DMS53 treated with DMSO at 0.1 percent for 48 hours (cell line): ENCODE data around the gene XDH.

Experiments
- DNase-seq: peaks from one replicate; lab custom pipeline; 2025; ENCODE audit not compliant: unreplicated experiment; lab: John Stamatoyannopoulos, UW

The XDH gene

DNA sequence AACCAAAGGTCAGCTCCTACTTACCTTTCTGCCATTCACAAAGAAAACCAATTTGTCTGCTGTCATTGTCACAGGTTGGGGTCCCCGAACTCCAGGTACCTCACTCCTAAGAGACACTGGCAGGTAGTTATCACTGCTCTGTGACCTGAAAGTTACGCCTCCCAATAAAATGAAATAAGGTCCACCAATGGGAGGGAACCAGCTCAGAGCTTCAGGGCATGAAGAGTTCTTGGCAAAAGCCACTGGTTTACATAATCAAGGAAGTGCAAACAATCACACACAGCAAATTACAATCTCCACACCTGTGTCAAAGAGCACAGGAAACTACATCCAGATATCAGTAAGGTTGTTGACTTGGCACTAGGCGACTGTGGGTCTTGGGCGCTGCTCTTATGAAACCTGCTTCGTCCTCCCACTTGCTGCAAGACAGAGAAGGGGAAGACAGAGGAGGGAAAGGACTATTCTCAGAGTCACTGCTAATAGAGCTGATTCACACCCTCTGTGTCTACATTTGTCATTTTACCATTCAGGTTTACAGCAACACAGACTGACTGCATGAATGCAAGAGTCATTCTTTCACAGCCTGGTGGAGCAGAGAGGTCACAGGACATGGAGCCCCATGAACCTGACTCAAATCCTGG lies at the start of gene XDH:
Gene XDH (minus strand): TSS at position 142 of the 641 bp plus-strand sequence. CDS start 76 bp downstream, at position 66.
- no peak for DNase-seq

DNA sequence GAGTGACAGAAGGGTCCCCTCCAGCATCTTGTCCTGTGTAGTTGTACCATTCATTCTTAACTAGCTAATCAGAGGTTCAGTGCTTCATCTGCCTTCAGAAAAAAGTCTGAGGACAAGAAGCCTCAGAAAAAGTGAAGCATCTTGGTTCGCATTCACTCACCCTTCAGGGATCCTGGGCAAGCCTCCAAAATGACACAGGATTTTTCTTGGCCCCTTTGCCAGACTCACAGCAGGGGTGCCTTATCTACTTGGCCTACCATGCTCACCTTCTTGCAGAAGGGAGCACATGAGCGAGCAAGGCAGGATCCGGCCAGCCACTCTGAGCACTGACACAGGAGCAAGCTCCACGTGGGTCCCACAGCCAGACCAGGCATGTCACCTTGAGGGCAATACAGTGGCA lies 43.1 kb upstream of the XDH start:
- DNase-seq: no peak

DNA sequence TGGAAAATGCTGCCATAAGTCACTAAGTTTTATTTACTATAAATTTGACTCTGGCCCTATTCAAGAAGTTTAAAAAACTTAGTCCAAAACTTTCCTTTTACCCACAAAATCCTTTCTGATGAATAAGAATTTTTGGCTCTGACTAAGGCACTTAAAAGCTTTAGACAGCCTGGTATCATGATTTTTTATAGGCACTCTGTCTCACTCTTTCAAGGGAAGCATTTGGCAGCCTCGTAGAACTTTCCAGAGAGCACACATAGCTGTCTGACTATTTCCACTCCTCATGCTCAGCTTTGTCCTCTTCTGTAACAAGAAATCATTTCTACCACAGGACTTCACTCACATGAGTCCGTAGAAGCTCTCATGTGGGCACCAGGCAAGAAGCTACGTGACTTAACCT lies 32.3 kb upstream of the XDH start:
- DNase-seq: no peak

DNA sequence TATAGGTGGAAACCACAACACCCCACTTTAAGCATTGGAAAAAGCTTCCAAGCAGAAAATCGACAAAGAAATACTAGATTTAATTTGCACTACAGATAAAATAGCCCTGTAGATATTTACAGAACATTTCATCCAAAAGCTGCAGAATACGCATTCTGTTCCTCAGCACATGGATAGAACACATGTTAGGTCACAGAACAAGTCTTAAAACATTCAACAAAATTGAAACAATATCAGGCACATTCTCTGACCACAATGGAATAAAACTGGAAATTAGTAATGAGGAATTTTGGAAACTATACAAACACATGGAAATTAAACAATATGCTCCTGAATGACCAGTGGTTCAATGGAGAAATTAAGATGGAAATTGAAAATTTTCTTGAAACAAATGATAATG lies 27.8 kb upstream of the XDH start:
- no peak for DNase-seq

DNA sequence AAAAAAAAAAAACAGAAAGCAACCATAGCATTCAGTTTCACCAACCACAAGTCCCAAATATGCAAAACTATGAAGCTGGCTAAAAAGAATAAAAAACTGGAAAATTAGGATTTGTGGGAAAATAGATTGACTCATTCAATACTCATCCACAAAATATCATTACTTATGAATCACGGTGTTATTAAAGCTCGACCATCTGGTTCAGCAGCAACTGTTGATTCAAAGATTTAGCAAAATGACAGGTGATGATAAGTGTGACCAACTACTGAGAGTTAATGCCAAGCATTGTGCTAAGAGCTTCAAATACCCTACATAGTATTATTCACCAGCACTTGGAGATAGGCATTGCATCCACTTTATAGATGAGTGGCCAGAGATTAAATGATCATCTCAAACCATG lies 26.2 kb upstream of the XDH start:
- DNase-seq: no peak

DNA sequence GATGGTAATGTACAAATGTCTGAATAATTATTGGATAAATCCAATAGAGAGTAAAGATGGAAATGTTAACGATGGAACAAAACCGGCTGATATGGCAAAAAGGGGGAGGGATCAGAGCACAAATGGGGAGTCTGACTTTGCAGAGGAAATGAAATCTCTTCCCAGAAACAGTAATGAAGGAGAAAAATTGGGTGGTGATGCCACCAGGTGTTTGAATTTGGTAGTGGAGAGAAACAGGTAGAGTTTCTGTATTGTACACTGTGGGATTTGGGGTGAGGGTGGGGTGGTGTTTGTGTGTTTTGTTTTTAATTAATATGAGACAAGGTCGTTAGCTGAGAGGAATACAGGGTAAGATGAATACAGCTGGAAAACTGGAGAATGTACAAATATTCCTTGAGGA lies 20.4 kb upstream of the XDH start:
- no peak for DNase-seq

DNA sequence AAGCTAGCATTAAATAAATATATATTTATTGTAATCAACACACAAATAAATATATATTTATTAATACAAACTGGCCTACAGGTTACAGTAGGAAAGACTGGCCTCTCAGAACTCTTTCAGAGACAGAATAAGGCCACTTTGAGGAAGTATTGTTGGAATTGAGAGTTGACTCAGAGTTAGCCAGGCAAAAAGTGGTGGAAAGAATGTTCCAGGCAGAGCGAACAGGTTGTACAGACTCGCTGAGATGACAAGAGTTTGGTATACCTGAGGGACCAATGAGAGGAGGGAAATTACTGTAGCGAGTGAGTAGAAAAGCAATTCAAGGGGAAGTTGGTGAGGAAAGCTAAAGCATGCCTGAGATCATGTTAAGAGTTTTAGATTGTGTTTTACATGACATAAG lies 19.0 kb upstream of the XDH start:
- DNase-seq: no peak

DNA sequence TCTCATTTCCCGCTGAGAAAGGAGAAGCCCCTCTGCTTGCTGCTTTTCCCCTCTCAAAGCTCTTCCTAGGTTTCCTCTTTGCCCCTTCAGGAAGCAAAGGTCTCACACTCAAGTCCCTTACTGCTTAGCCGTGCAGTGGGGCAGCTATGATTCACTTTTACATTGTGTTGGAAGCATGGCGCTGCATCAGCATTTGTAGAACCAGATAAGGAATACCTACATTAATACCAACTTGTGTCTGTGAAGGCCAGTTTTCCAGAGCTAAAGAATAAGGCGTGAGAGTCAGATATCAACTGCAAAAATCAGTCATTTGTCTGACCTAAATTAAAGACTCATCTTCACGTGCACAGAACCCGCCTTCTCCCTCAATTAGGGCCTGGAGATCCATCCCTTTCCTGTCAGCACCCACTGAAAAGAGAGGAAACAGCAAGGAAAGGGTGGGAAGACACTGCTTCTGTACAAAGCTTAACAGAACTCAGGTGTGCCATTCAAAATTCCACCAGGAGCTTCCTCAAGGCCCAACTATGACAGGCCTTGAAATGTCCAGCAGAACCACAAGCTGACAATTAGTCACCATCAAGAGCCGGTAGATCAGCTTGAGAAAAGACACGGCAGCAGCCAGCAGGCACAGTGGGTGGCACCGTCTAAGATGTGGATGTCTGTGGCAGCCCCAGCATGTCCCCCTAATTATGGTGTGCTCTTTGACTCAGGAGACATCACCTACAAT lies 16.1 kb upstream of the XDH start:
- DNase-seq: no peak

DNA sequence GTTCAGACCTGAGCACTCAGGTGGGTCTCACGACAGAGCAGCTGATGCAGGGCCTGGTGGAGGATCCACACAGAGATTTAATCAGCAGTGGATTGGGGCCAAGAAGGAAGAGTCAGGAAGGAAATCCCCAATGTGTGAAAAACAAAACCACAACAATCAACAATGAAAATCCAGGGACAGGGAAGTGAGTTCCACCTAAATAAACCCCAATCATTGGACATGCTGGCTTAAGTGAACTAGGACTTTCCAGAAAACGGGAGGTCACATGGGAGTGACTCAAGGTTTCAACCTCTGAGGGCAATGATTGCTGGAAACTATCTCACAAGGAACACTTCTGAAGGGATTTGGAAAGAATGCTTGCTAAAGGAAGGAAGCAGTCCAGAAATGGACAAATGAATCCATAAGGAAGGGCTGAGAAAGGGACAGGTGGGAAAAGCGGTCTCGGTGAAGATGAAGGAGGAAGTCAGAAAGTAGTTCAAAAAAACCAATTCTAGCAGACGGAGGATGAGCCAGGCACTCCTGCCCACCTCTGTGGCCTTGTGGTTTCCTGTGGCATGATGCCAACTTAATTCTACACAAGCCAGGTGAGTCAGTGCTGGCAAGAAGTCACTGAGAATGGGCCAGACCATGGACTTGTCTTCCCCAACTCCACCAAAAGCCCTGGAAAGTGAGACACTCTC lies 15.4 kb upstream of the XDH start:
- no peak for DNase-seq

DNA sequence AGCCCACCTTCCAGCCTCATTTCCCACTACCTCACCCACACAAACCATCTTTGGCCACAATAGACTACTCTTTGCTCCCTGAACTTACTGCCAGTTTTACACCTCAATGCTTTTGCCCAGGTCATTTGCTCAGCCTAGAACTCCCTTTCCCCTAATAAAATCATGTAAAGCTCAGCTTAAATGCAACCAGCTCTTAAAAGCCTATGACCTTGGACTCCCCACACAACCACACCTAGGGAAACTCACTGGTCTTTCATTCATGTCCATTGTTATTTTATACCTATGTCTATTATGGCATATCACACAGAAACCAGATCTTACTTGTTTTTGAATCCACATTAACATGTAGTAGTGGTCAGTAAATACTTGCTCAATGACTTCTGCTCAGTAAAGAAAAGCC lies 14.5 kb upstream of the XDH start:
- no peak for DNase-seq

DNA sequence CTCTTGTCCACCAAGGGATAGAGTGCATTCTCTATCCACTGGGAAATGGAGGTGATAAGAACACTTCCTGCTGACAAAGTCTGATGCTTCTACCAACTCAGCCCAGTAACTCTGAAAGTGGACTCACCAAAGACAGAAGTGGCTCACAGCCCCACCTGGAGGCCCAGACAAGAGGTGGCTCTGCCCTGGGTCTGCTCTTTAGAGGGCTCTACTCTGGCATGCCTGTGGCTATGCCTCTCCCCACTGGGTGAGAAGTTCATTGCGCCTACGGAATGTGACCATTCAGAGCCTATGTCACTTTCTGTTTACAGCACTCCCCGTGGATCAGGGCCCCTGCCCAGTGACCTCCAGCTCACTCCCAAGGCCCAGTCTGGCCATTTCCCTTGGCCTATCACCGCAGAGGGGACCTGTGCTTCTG lies 13.5 kb upstream of the XDH start:
- DNase-seq: no peak

DNA sequence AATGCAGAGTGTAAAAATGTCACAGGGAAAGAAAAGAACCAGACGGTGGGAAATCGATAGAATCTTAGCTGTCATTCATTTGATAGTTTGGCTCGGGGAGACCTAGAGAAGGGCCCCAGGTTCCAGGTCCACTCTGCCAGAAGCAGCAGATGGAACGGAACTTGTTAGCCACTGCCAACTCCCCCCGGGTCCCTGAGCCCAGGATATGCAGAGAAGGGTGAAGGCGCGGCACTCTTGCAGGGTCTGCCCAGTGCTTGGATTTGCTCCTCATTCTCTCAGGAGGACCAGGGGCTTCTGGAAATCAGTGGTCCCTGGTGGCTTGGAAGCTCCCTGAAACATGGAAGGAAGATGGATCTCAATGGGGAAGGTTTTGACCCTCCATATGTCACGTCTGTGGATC lies 11.6 kb upstream of the XDH start:
- DNase-seq: no peak

DNA sequence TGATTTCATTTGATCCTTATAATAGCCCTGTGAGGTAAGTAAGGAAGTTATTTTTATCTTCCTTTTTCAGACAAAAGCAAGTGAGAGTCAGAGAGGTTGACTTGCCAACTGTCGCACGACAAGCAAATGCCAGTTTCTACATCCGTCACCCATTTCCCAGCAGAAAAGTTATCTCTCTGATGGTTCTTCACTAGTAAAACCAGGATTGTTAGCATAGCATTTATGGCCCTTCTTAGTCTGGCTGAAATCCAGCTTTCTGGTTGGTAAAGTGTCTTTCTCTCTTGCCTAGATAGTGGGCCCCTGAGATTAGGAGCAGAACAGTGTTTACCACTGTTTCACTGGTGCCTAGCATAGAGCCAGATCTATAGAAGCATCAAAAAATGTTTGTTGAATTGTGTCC lies 7.1 kb upstream of the XDH start:
- no peak for DNase-seq

DNA sequence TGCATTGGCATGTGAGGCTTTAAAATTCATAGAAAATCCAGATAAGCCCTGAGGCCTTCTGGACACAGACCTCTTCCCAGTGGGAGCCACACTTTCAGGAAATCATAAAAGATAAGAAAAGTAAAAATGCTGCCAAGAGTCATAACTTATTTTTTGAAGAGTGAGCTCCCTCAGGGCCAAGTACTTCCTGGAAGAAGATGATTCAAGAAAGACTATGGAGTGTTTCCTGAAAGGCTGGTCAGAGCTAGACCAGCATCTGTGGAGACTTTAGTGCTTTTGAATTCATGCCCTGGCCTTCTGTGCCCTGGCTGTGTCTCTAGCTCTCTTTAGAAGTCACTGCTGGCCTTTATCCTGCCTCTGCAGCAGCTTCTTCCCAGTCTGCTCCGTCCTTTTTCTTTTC lies 6.4 kb upstream of the XDH start:
- DNase-seq: no peak

DNA sequence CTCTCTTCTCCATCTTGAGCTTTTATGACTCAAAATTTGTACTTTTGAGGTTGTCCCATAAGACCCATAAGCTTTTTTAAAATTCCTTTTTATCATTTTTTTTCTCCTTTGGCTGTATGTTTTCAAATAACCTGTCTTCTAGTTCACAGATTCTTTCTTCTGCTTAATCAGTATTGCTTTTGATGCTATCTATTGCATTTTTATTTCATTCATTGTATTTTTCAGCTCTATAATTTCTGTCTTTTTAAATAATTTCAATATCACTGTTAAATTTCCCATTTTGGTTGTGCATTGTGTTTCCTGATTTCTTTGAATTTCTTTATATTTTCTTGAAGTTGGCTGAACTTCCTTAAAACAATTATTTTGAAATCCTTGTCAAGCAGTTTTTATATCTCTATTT lies 4.8 kb upstream of the XDH start:
- no peak for DNase-seq

DNA sequence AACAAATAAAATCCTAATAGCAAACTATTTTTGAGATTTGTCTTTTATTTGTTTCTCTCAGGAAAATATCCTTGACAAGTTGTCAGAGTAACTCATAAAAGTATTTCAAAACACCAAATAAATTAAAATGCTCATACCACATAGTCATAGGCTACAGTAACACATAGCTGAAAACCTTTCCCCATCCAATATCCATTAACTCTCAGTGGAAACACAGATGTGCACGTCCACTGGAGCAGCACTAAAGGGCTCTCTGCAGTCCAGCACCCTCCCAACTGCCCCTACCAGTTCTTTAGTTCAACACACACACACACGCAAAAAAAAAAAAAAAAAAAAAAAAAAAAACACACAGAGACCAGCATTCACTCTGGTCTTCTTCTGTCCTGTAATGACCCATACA lies 879 bp upstream of the XDH start:
- no peak for DNase-seq

DNA sequence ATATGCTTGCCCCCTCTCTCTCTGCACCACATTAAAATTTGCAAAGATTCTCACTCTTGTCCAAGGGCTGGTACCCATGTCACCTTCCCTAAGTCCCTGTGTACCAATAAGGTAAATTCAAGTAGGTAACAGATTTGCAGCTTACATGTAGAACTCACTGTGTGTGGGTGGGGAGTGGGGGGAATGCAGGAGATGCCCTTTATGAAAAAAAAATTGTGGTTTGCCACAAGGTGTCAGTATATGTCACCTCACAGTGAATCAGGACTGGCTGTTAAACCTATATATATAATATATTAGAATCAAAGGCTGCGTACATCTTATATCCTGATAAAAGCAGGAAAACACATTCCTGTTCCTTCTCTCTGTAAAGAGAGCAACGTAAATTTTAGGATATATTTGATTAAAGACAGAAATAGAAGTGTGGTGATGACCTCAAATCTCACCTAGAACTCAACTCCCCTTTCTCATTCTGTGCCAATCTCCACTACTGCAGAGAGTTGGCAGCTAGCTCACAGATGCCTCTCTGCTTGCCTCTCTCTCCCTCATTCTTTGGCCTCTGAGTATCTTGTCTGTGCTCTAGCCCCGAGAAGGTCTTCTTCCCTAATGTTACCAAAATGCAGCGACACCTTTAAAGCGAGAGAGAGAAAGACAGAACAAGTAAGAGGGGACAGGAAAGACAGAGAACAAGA lies 536 bp downstream of the XDH start:
- no peak for DNase-seq

DNA sequence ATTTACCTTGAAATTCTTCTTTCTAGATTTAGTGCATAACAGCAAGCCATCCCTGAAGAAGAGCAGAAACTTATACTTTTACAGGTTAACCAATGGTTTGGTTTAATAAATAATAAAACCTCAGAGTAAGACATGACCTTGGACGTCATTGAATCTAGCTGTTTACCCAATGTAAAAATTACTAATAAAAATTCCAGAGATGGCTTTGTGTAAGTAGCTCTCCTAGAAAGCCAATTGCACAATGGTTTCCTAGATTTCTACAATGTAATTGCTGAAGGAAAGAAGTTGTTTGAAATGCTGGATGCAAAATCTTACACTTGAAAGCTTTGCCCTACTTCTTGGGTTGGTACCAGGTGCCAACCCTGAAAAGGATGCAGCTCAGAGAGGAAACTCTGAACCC lies 1.5 kb downstream of the XDH start:
- DNase-seq: no peak

DNA sequence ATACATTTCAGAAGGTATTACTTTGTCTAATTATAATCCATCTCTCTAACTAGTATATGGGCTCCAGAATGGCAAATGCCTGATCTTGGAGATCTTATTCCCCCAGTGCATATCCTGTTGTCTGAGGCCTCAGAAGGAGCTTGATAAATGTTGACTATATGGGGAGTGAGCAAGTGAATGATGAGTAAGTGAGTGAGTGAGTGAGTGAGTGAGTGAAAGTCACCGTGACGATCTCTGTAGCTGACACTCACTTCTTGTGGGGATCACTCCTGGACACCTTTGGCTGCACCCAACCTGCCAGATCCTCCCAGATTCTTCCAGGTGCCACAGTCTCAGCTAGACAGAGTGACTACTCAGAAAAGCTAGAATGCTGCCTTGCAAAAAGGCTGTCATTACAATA lies 2.8 kb downstream of the XDH start:
- DNase-seq: no peak

DNA sequence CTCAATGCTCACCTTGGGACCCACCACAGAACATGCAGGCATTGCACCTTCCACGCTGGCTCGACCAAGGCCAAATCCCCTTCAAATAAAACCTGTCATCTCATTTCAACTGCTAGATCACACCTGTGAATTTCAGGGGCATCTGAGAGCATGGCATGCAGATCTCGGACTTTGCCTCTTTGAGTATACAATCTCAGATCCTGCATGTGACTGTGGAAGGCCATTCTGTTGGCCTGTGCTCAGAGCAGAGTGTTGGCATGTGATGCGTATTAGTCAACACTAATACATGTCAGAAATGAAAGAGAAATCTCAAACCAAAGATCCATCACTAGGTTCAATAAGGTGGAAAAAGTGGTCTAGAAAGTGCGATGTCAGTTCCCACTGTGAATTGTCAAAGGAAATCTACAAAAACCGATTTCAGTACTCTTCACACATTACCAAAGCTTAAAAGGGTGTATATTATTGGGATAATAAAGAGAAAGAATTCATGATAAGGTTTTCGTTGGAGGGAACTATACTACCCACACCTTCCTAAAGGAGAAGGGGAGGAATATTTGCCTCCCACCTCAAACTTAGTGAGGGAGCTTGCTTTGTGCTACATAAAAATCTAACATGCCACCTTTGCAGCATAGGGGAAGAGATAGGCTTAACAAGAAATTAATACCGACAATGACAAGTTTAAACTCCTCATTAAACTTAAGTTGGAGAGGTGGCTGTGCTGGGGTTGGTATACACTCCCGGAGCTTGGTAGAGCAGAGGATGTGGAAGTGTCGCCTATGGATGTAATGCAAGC lies 7.8 kb downstream of the XDH start:
- DNase-seq: no peak

DNA sequence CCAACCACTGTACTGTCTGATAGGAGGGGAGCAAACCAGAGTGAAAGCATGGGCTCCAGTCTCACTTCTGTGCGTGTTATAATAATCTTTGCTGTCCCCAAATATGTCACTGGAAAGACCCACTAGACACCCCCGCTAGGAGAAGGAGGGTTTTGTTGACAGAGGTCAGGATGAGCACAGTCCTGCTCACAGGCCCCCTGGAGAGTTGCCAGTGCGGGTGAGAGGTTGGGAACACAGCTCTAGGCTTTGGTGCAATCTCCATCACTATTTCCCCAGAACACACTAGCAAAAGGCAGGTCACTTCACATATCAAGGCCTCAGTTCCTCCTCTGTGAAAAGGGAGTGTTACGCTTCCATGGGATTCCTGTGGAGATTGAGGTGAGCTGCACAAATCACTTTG lies 9.7 kb downstream of the XDH start:
- no peak for DNase-seq
